HG02938 (cell line): ENCODE data around the gene RAB20.
A peak's percentile ranks its signal among the peaks of the same experiment; 100 is the strongest.
"Not testable (repeated sequence)": the region's sequence is repeated elsewhere in the genome, so short reads cannot be mapped to it uniquely, and the experiment has no call there.

Experiments
- ATAC-seq: cut with Tn5 transposase; IDR thresholded peaks from one replicate; pipeline ENCODE4 v1.9.1; 2021; ENCODE audit warnings: mild to moderate bottlenecking, moderate library complexity; ENCODE audit not compliant: unreplicated experiment

Gene RAB20

DNA sequence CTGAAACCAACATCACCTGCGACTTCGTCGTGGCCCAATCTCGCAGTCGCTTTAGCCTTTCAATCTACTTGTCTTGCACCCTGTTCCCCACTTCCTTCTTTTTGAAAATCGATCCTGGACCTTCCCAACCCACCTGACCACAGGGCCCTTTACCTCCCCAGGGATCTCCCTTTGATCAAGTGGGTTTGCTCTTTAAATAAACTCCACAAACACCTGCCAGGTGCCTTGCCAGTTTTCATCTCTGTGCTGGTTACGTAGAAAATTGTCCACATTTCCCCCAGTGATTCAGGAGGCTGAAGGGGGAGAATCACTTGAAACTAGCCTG lies 14.5 kb upstream of the RAB20 start:
- ATAC-seq = no peak

DNA sequence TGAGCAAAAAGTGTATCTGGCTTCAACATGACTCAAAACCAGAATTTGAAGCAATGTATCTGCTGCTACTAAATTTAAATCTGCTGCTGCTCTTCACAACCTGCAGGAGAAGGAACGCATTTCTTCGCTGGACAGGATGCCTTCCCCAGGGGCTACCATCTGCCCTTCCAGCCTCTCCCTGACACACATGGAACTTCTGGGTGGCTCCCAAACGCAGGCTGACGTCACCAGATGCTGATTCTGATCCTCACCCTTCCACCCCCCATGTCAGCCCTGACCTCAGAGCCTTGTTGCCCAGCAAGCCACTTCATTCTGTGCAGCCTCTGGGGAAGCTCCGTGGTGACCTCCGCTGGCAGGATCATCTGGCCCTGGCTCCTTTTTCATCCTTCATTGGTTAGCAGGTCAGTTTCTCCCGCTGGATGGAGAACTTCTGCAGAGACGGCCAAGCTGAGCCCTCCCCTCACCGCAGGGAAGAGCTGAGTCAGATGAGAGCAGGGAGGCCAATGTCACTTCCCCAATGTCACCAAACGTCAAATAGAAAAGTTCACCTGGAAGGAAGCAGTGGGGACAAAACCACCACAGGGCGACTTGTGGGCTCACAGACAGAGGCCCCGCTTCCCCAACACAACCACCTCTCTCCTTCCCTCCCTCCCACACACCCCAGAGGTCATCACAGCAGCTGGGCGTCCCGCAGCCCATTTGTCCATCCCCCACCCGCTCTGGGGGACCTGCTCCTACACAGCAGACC lies 14.0 kb upstream of the RAB20 start:
- ATAC-seq = peak; percentile 85

DNA sequence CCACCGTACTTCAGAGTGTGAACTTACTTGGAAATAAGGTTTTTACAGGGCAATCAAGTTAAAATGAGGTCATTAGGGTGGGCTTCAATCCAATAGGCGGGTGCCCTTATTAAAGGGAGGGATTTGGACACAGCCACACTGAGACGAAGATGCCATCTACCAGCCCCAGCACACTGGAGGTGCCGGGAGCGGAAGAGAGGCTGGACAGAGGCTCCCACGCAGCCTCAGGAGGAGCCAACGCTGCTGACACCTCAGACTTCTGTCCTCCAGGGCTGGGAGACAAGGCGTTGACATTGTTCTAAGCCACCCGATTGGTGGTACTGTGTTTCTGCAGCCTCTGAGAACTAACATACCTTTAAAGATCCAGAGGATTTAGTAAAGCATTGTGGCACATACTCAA lies 12.6 kb upstream of the RAB20 start:
- no peak for ATAC-seq

DNA sequence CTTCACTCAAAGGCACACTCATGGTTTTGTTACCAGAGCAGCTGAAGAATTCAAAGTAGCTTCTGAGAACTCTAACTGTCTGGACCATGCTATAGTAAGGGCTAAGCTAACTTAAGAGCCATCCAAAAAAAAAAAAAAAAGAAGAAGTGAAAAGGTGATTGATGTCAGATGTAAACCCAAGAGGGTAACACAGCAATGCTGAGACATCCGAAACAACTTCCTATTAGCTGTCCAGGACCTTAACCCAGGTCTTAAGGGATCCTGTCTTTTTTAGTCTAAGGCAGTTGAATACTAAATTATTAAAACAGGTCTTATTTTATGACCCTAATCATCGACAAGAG lies 11.2 kb upstream of the RAB20 start:
- no peak for ATAC-seq

DNA sequence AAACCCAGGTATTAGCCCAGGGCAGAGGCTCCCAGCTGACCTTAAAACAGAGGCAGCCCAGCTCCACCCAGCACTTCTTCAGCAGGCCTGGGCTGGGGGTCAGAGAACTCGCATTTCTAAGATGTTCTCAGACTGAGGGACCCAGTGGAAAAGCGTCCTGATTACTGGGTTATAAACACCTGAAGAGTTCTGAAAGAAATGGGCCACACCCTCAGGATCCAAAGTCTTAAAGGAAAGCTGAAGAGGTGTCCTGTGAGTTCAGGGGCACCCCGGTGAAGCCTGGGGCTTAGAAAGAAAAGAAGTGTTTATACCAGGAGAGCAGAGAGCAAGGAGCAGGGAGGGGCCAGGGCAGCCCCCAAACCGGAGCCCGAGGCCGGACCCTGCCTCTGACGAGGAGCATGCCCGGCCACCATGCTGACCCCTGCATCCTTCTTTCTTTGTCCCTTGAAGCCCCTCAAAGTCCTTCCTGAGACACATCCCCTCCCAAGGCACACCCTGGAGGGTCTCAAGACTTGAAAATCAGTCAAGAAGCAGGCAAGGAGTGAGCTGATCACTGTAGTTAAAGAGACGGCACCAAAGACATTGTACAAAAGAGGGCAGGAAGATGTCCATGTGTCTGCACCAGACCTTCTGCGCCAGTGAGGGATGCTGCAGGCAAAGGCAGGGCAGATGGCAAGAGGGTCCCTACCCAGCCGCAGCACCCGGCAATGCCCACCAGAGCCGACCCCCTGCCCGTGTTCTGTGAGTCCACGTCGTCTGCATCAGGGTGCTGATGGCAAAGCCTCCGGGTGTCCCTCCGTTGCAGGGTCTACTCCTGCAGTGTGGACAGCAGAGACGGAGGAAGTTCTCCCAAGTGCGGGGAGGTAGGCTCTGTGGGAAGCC lies 10.6 kb upstream of the RAB20 start:
- ATAC-seq = no peak

DNA sequence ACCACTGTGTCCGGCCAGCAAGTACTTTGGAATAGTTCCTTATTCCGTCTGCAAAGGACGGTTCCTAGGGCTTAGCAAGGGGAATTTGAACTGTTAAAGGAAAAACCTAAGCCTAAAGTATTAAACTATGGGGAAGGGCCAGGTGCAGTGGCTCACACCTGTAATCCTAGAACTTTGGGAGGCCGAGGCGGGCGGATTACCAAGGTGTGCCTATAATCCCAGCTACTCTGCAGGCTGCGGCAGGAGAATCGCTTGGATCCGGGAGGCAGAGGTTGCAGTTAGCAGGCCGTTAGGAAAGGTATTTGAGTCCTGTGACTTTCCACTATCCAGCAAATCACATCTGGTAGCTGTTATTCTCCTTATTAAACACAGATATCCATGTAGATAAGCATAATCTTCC lies 9.4 kb upstream of the RAB20 start:
- ATAC-seq = no peak

DNA sequence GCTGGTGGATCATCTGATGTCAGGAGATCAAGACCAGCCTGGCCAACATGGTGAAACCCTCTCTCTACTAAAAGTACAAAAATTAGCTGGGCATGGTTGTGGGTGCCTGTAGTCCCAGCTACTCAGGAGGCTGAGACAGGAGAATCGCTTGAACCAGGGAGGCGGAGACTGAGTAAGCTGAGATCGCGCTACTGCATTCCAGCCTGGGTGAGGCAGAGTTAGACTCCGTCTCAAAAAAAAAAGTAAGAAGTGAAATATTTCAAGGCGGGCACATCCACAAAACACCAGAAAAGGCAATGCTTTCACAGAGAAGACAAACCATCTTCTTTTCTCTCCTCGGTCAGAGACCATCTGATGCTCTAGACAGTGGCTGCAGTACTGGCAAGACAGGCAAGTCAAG lies 8.4 kb upstream of the RAB20 start:
- not testable (repeated sequence) for ATAC-seq

DNA sequence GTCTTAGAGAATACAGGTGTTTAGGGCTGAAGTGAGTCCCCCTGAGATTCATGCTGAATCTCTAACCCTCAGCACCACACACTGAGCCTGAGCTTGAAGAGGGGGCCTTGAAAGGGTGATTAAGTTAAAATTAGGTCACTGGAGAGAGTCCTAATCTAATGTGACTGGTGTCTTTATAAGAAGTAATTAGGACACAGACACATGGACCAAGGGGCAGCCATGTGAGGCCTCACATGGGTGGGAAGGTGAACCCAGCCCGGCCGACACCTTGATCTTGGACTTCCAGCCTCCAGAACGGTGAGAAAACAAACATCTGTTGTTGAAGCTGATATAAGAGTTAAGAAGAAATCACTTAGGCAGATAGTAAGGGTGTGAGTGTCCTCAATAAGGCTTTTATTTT lies 7.1 kb upstream of the RAB20 start:
- no peak for ATAC-seq

DNA sequence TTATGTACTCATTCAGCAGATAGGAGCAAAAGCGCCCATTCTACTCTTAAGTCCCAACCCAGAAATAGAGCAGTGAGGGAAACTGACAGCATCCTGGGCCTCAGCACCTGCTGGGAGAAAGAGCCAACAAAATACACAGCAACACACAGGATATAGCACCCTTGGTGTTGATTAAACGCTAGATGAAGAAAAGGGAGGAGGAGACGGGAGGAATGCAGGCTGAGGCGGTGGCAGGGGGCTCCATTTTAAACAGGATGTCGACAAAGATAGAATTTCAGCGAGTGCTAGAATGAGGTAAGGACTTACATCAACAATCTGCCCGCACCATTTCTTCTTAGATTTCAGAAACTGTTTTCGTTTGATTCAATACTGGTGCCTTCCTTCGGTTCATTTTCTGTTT lies 4.6 kb upstream of the RAB20 start:
- no peak for ATAC-seq

DNA sequence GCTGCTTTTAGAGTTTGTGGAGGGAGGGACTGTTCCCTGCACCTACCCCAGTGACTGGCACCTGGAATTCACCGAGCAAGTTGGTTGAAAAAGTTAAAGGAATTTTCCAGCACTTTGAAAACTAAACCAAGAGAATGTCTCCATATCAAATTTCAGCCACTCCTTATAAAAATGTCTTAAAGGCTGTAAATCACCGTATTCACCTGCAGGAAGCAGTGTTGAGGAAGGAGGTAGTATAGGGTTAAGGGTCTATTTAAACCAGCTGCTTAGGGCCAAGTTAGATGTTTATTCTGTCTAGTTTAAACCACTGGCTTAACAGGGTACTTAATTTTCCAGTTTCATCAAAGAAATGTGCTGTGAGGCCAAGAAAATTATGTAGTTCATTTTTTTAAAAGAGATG lies 3.8 kb upstream of the RAB20 start:
- ATAC-seq = no peak

DNA sequence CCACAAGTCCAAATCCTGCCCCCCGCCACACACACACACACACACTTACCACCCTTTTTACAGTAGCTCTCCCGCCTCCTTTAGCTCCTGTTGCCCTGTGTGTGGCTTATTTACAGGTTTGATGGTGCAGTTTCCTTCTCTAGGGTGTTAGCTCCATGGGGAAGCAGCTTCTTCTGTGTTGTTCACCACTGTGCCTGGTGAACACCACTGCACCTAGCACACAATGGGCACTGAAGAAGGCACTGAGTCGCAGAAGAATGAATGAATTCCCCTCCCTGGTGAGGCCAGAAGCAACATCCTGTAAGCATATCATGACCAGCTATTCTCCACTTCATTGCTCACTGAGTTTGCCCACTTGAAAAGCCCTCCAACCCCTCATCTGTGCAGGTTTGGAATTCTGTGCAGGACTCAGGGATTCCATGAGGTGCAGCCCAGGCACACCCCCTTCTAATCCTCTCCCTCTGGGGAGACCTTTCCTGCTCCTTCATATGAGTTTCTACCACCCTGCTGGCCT lies 3.0 kb upstream of the RAB20 start:
- no peak for ATAC-seq

DNA sequence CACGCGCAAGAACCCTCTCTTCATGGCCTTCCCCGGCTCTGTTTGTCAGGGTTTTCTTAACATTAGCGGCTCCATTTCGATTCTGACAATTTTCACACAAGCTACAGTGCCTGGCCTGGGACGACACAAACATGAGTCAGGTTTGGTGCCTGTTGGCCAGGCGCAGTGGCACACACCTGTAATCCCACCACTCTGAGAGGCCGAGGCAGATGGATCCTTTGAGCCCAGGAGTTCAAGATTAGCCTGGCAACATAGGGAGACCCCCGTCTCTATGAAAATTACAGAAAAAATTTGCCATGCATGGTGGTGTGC lies 1.9 kb upstream of the RAB20 start:
- no peak for ATAC-seq

DNA sequence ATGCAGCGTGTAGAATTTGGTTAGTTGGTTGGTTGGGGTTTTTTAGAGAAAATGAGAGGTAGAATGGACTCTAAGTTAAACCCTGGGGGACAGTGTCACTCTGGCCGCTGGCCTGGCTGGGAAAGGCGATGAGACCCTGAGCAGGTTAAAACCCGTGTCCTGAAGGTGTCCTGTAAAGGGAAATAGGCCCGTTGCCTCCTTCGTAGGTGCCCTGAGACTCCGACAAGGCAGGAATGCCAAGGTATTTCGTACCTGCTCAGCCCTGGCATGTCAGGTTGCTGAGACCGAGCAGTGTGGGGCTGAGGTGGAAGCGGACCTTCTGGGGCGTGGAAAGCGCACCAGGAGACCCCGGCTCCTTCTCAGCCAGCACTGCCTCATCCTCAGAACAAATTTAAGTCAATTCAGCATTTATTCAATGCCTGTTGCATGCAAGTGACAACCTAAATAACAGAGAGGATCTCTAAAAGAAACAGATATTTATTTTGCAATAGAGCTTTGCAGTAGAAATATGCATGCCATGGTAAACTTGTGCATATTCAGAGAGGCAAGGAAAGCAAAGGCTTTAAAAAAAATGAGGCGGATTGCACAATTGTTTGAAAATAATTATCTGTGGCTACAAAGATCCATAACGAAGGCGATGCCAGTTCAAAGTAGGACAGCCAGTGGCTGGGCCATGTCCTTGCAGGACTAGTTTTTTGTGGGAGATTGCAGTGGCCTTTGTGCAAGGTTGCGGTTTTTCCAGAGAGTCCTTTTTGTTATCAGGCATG lies 1.4 kb upstream of the RAB20 start:
- no peak for ATAC-seq

DNA sequence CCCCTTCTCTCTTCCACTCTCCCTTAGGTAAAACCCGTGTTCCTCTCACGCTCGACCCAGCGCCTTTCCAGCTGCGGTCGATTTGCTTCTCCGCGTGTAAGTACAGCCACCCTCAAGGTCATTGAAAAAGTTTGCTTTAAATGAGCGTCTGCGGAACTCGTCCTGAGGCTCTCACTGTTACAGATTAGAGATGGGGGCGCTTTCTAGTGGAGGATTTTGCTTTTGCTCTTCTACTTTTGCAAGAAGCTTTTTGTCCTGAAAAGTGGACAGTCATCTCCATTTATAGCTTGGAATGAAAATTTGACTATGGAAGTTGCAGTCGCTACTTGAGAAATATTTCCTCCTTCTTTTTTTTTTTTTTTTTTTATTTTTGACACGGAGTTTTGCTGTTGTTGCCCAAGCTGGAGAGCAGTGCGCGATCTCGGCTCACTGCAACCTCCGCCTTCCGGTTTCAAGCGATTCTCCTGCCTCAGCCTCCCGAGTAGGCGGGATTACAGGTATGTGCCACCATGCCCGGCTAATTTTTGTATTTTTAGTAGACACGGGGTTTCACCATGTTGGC lies 595 bp upstream of the RAB20 start:
- no peak for ATAC-seq

DNA sequence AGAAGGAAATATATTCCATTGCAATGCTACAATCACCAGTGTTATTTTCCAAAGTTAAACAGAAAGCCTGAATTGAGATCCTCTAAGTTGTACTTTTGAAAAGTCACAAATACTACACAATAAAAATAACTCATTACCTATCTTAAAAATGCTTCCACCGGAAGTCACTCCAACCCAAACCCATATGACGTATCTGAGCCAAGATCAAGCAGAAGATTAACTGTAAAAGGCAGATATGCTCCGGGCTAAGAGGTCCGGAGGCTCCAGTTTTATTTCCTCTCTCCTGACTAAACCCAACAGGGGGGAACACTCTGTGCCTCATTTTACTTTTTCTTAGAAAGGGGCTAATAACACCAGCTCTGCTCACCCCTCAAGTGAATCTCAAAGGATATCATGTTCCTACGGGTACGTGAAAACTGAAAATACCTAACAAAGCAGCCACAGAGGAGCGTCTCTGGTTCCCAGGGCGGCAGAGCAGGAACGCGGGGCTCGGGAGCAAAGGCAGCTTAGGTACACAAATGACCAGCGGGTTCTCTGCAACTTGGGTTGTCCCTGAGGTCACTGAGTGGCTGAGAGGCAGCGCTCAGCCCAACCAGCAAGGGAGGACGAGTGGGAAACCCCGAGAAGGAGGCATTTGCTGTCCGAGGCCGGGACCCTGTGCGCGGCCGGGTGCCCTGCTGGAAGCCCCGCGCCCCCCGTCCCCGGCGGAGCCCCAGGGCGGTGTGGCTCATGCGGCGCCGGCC lies 750 bp downstream of the RAB20 start:
- peak; percentile 23 for ATAC-seq

DNA sequence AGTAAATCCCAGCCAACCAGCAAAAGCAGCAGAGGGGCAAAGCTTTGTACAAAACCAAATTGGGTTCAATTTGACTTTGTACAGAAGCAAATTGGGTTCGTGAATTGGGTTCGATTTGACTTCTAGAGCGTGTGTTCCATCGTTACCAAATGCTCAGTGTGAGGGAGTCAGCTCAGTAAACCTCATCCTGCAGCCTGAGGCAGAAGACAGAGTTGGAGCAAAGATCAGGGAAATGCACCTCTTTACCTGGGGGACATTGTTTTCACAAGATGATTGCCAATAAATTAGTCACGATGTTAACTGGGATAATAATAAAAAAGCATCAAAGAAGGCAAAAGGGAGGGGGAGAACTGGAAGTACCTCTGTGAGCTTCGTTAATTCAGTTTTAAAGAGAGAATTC lies 1.5 kb downstream of the RAB20 start:
- no peak for ATAC-seq

DNA sequence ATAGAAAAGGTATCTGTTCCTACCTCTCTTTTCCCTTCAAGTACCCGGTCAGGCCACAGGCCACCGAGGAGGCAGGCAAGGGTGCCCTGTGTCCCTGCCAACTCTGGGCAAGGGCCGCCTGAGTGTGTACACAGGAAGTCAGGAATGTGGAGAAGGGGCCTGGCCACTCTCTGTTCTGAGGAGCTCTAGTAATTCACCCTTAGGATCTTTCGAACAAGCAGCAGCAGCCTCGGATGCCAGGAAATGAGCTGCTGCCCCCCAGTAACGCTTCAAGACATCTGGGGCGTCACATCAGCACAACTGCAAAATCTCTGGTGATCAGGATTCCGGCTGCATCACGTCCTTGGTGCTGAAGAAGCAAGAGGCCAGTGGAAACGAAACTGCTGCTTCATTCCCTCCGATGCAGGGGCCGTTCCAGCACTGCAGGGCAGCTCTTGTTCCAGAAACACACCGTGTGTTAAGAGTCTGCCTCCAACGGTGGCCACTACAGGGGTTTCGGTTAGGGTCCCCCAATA lies 2.0 kb downstream of the RAB20 start:
- ATAC-seq = no peak

DNA sequence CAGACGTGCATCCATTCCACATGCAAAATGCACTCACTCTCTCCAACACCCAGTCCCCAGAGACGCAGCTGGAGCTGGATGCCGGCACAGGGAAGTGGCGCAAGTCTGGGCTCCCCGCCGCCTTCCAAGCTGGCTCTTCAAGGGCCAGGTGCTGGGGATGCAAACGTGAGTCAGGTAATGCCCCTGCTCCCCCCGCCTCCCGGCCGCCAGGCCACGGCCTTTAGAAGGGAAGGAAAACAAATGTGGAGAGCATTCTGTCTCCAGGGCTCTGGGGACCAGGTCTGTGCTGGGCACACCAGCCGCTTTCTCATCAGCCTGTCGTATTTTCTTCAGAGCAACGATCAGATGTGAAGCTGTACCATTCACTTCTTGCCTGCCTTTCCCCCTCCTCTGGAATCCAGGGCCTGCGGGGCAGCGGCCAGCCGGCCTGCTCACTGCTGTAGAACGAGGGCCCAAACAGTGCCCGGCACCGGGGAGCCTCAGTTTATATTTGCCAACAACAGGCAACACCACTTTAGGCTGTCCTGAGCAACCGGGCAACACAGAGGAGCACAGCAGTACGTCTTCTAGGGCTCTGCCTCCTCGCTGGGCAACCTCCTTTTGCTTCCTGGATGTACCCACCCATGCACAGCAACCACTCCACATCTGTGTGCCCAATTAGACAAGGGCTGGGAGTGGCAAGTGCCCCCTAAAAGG lies 3.8 kb downstream of the RAB20 start:
- no peak for ATAC-seq

DNA sequence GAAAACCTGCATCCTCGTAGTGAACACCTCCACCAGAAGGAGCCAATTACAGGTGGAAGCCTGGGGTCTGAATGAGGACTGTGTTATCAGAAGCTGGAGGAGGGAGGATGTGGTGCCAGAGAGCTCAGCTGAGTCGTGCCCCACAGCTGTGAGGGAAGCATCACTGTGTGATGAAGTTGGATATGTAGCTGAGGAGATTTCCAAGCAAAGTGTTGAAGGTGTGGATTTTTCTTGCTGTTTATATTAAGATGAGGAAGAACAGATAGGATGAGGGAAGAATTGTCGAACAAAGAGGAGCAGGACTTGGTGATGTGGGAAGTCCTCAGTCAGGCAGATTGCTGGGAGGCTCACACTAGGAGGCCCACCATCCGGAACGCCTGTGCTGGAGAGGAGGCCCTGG lies 4.4 kb downstream of the RAB20 start:
- no peak for ATAC-seq

DNA sequence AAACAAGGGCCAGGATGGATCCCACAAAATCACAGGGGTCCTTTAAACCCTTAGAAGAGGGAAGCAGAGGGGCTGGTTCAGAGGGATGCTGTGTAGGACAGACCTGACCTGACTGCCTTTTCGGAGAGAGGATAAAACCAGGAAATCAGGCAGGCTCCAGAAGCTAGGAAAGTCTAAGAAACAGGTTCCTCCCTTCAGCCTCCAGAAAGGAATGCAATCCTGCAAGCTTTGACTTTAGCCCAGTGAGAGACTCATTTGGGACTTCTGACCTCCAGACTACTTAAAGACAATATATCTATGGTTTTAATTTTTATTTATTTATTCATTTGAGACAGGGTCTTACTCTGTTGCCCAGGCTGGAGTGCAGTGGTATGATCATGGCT lies 5.3 kb downstream of the RAB20 start:
- no peak for ATAC-seq
